Measurements from ENCODE around the gene C7orf57. TPM values are rescaled to one million over a fixed set of nuclear protein-coding genes. Genes with fewer than 3 reads are reported as not detected.

Gene C7orf57
- total RNA-seq, 2 donors from 2014 or later, result not detected

GRCh38 chr7:48094861-48095293 is 59.5 kb downstream of the C7orf57 start:
- no peak for TF ChIP-seq CTCF (IDR thresholded peaks at IDR 0.05)
- peaks cover 3% of the 10 kb centered on the region for H3K36me3 ChIP-seq
- ATAC-seq (ENCODE audit: insufficient number of reproducible peaks, low FRiP score, low read depth) (no peak), DNase-seq (ENCODE audit: low spot score) (no peak)
- H3K4me1 ChIP-seq (ENCODE audit: control insufficient read depth in 1 of 2, low read depth in 2 of 2), result peaks cover 27 to 40% of the 10 kb centered on the region in 2 donors
- no peaks in the 10 kb centered on the region for H3K27me3 ChIP-seq (replicated peaks; ENCODE audit: insufficient read depth)
- no peaks in the 10 kb centered on the region for H3K9me3 ChIP-seq
- H3K27ac ChIP-seq, result peak overlapping the region; percentile 43 to 54
- H3K4me3 ChIP-seq, result no peak overlapping the region

- TF ChIP-seq CTCF (IDR thresholded peaks at IDR 0.05), result no peak
- Histone ChIP-seq H3K27me3 (replicated peaks; ENCODE audit: insufficient read depth) (no peaks in the 10 kb centered on the region), H3K36me3 (peaks cover 3% of the 10 kb centered on the region), H3K9me3 (no peaks in the 10 kb centered on the region), H3K27ac (peak overlapping the region in 1 of 2 donors; percentile 54), H3K4me3 (no peak overlapping the region), H3K4me1 (ENCODE audit: control insufficient read depth in 1 of 2, low read depth in 2 of 2) (peaks cover 27 to 36% of the 10 kb centered on the region in 2 donors)
- ATAC-seq (ENCODE audit: insufficient number of reproducible peaks, low FRiP score, low read depth) (no peak), DNase-seq (ENCODE audit: low spot score) (no peak)
Observed at GRCh38 chr7:48096273-48096672, 60.9 kb downstream of the C7orf57 start.

GRCh38 chr7:48097521-48098231 is 62.3 kb downstream of the C7orf57 start:
- peaks cover 12% of the 10 kb centered on the region for H3K36me3 ChIP-seq
- no peak for TF ChIP-seq CTCF (IDR thresholded peaks at IDR 0.05)
- no peaks in the 10 kb centered on the region for H3K27me3 ChIP-seq (replicated peaks; ENCODE audit: insufficient read depth)
- no peak overlapping the region for H3K4me3 ChIP-seq
- H3K4me1 ChIP-seq (ENCODE audit: control insufficient read depth in 1 of 2, low read depth in 2 of 2), result peaks cover 27 to 36% of the 10 kb centered on the region in 2 donors
- peak overlapping the region in 1 of 2 donors; percentile 16 for H3K27ac ChIP-seq
- no peak for ATAC-seq (ENCODE audit: insufficient number of reproducible peaks, low FRiP score, low read depth)
- H3K9me3 ChIP-seq, result no peaks in the 10 kb centered on the region
- DNase-seq (ENCODE audit: low spot score), result no peak

GRCh38 chr7:48098846-48099245 is 63.5 kb downstream of the C7orf57 start:
- Histone ChIP-seq H3K27ac (no peak overlapping the region), H3K4me1 (ENCODE audit: control insufficient read depth in 1 of 2, low read depth in 2 of 2) (peaks cover 27 to 36% of the 10 kb centered on the region in 2 donors), H3K36me3 (peaks cover 23% of the 10 kb centered on the region), H3K4me3 (no peak overlapping the region), H3K27me3 (replicated peaks; ENCODE audit: insufficient read depth) (no peaks in the 10 kb centered on the region), H3K9me3 (no peaks in the 10 kb centered on the region)
- TF ChIP-seq CTCF (IDR thresholded peaks at IDR 0.05), result no peak
- no peak for DNase-seq (ENCODE audit: low spot score)
- ATAC-seq (ENCODE audit: insufficient number of reproducible peaks, low FRiP score, low read depth), result no peak

GRCh38 chr7:48099781-48100180 is 64.4 kb downstream of the C7orf57 start:
- Histone ChIP-seq H3K4me3 (no peak overlapping the region), H3K27ac (no peak overlapping the region), H3K27me3 (replicated peaks; ENCODE audit: insufficient read depth) (no peaks in the 10 kb centered on the region), H3K36me3 (peaks cover 23% of the 10 kb centered on the region), H3K4me1 (ENCODE audit: control insufficient read depth in 1 of 2, low read depth in 2 of 2) (peaks cover 22 to 26% of the 10 kb centered on the region in 2 donors), H3K9me3 (no peaks in the 10 kb centered on the region)
- DNase-seq (ENCODE audit: low spot score) (no peak), ATAC-seq (ENCODE audit: insufficient number of reproducible peaks, low FRiP score, low read depth) (no peak)
- TF ChIP-seq CTCF (IDR thresholded peaks at IDR 0.05), result no peak
